Brain microvascular endothelial cell (primary cell): ENCODE data around the gene KREMEN2.

Experiments
- DNase-seq: peaks from one replicate; pipeline ENCODE4 v3.0.0-alpha.2; 2020
- H3K27ac ChIP-seq: fragments of 250-450 bp; sonication (Bioruptor Pico); 2 replicates; pipeline ENCODE4 v1.5.1; 2020; ENCODE audit warnings: mild to moderate bottlenecking, moderate library complexity
- H3K27me3 ChIP-seq: fragments of 250-450 bp; sonication (Bioruptor Pico); replicated peaks from 2 replicates; pipeline ENCODE4 v1.5.1; 2020; ENCODE audit warnings: mild to moderate bottlenecking
- H3K36me3 ChIP-seq: fragments of 250-450 bp; sonication (Bioruptor Pico); replicated peaks from 2 replicates; pipeline ENCODE4 v1.5.1; 2020; ENCODE audit warnings: mild to moderate bottlenecking
- H3K4me3 ChIP-seq: 2 replicates; pipeline ENCODE4 v1.5.1; 2011; ENCODE audit warnings: low read depth, mild to moderate bottlenecking, control low read depth, low read length, moderate library complexity
- CTCF ChIP-seq: IDR thresholded peaks from 2 replicates; pipeline ENCODE4 v1.5.1; 2011; ENCODE audit warnings: low read depth, mild to moderate bottlenecking, moderate library complexity, low read length, control low read depth, inconsistent platforms; ENCODE audit errors: missing control alignments
- in situ Hi-C: cut with HindIII; loops from 2 replicates; pipeline ENCODE4 v1.10.0; 2017; ENCODE audit warnings: low sequenced_read_pairs, low pct_ligation_motif_present

KREMEN2 gene

DNA sequence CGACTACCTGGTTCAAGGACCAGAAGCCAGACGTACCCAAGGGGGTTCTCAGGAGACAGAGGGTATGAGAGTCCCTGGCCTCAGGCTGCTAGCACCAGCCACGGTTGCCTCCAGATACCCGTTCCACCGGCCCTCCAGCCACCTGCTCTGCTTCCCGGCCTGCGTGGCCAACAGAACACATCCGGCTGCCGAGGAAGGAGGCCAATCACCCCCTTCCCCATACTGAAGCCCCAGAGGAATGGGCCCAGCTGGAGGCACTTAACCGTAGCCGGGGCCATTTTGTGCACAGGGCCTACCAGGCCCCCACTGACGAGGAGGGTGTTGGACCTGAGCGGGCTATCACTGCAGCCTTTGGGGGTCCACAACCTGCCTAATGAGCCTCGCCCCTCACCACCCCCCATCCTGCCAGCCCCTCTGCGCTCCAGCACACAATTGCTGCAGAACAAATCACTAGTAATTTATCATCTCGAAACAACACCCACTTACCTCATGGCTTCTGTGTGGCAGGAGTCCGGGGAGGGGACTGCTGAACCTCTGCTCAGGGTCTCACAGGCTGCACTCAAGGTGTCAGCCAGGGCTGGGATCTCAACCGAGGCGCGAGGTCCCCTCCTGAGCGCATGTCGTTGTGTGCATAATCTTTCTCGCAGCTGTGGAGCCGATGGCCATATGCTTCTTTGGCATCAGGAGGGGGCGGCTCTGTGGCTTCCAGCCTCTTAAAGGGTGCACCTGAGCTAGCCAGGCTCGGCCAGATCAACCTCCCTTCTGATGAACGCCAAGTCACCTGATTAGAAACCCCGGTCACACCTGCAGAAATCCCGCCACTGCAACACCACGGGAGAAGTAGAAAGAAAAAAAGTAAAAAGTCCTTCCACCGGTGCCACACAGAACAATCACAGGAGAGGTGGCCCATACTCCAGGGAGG lies 10.1 kb upstream of the KREMEN2 start:
- in situ Hi-C loops = no loop called here
- peaks cover 4% of the 10 kb centered on the region for H3K36me3 ChIP-seq
- DNase-seq = no peak
- no peaks in the 10 kb centered on the region for H3K27me3 ChIP-seq
- H3K27ac ChIP-seq = no peak overlapping the region
- TF ChIP-seq CTCF = no peak
- no peak overlapping the region for H3K4me3 ChIP-seq

DNA sequence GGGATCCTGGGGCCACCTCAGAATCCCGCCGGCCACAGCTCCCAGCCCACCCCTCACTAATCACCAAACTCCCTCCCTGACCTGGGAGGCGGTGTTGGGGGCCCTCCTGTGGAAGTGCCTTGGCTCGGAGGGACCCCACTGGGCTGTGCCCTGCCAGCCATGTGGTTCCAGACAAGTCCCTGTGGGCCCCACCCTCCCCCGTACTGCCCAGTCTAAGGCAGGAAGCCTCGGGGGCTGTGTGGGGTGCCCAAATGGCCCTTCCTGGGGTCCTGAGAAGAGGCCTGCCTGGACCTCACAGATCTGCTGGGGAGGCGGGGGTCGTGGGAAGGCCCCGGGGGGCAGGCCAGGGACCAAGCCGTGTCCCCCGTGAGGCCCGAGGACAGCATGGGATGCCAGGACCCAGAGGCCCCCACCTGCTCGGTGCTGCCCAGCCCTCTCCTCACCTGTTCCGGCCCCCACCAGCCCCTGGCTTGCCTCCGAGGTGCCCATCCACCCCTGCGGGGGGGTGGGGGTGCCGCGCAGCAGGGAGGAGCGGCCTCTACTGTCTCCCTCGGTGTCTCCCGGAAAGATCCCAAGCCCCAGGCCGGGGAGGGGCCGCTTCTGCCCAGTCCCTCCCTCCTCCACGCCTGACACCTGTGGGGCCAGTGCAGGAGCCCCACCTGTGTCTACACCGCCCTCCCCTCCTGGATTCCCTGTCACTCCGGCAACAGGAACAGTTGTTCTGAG lies 9.3 kb upstream of the KREMEN2 start:
- Histone ChIP-seq H3K4me3 (no peak overlapping the region), H3K27me3 (no peaks in the 10 kb centered on the region), H3K36me3 (no peaks in the 10 kb centered on the region), H3K27ac (no peak overlapping the region)
- in situ Hi-C loops = no loop called here
- no peak for TF ChIP-seq CTCF
- DNase-seq = no peak

DNA sequence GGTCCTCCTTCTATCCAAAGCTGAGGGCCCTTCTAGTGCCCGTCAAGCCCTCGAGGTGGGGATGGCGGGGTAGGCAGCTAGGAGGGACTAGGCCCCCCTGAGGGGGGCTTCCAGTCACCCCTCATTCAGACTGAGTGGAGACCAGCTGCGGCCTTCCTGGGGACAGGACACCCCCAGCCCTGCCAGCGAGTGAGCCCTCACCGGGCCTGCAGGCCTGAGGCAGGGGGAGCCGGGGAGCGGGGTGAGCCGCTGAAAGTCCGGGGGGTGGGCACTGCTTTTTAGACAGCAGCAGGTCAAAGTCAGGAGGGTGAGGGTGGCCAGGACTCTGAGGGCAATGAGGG lies 8.7 kb upstream of the KREMEN2 start:
- no peak for TF ChIP-seq CTCF
- no peaks in the 10 kb centered on the region for H3K36me3 ChIP-seq
- DNase-seq = no peak
- no peak overlapping the region for H3K27ac ChIP-seq
- H3K27me3 ChIP-seq = no peaks in the 10 kb centered on the region
- in situ Hi-C loops = no loop called here
- H3K4me3 ChIP-seq = no peak overlapping the region

GRCh38 chr16:2955779-2956578 lies 8.1 kb upstream of the KREMEN2 start:
- no peak overlapping the region for H3K27ac ChIP-seq
- no peaks in the 10 kb centered on the region for H3K36me3 ChIP-seq
- in situ Hi-C loops = no loop called here
- TF ChIP-seq CTCF = no peak
- no peak overlapping the region for H3K4me3 ChIP-seq
- DNase-seq = no peak
- no peaks in the 10 kb centered on the region for H3K27me3 ChIP-seq

- no peak overlapping the region for H3K4me3 ChIP-seq
- no peak for DNase-seq
- in situ Hi-C loops = no loop called here
- no peaks in the 10 kb centered on the region for H3K27me3 ChIP-seq
- no peak for TF ChIP-seq CTCF
- no peak overlapping the region for H3K27ac ChIP-seq
- no peaks in the 10 kb centered on the region for H3K36me3 ChIP-seq
Measured at GRCh38 chr16:2956579-2956956, 7.5 kb upstream of the KREMEN2 start.
